Measurements from ENCODE around the gene TBC1D30. TPM values are rescaled to one million over a fixed set of nuclear protein-coding genes. Genes with fewer than 3 reads are reported as not detected.

The TBC1D30 gene
- total and polyA plus RNA-seq, 11 donors: 0.15 to 2.9 (median 0.67) TPM

DNA sequence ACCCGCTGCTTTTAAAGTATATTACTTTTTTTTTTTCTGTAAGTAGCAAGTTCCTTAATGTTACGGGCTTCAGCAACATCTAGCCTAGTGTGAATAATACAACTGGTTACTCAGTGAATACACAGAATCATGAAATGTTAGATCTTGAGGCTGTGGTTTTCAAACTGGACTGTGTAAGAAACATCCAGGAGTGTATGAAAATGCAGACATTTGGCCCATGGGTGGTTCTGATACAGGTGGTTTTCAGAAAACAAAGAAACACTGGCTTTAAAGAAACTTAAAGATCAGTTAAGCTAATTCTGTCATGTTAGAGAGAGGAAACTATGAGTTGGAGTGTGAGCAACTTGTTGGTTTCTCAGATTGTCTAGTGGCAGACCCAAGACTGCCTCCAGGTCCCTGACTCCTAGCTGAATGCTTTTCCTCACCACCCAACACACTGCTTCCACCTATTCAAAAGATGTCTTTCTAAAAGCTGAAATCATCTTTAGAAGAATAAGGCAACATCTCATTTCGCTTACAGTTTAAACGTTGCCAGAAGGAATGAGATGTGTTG is 36.1 kb downstream of the TBC1D30 start:
- Histone ChIP-seq H3K36me3 (no peaks in the 10 kb centered on the region), H3K27me3 (no peaks in the 10 kb centered on the region), H3K27ac (no peak overlapping the region), H3K4me3 (no peak overlapping the region), H3K4me1 (no peaks in the 10 kb centered on the region), H3K9me3 (no peaks in the 10 kb centered on the region)
- ATAC-seq (no peak), DNase-seq (no peak)
- no peak for TF ChIP-seq POLR2A (IDR thresholded peaks at IDR 0.05)
- TF ChIP-seq, protein P1, sequence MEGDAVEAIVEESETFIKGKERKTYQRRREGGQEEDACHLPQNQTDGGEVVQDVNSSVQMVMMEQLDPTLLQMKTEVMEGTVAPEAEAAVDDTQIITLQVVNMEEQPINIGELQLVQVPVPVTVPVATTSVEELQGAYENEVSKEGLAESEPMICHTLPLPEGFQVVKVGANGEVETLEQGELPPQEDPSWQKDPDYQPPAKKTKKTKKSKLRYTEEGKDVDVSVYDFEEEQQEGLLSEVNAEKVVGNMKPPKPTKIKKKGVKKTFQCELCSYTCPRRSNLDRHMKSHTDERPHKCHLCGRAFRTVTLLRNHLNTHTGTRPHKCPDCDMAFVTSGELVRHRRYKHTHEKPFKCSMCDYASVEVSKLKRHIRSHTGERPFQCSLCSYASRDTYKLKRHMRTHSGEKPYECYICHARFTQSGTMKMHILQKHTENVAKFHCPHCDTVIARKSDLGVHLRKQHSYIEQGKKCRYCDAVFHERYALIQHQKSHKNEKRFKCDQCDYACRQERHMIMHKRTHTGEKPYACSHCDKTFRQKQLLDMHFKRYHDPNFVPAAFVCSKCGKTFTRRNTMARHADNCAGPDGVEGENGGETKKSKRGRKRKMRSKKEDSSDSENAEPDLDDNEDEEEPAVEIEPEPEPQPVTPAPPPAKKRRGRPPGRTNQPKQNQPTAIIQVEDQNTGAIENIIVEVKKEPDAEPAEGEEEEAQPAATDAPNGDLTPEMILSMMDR (IDR thresholded peaks at IDR 0.05): no peak
- intact Hi-C loops (cut with DNase I): no loop called here
- WGBS, 4 donors: 92 to 93% (median 92%) methylated on average over 4 of the region's 4 CpGs

DNA sequence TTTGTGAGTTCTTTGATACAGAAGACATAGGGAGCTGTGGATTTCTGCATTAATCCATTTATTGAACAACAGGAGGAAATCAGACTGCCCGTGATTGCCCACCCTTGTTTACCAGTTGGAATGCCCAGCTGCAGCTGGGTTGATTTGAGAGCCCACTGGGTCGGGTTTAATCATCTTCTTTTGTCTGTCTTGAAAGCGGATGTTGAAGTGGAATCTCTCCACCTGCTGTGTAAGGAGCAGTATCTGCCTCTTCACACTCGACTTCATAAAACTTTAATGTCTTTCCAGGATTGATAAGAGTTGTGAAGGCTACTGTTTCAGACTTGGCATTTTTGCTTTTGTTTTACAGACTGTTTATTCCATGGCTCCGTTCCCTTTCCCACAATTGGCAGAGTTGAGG is 39.9 kb downstream of the TBC1D30 start:
- TF ChIP-seq POLR2A (IDR thresholded peaks at IDR 0.05): no peak
- TF ChIP-seq, protein P1 (IDR thresholded peaks at IDR 0.05): no peak
- H3K27ac ChIP-seq: no peak overlapping the region
- intact Hi-C loops (cut with DNase I): no loop called here
- DNase-seq (no peak), ATAC-seq (no peak)
- no peak overlapping the region for H3K4me3 ChIP-seq
- H3K9me3 ChIP-seq: no peaks in the 10 kb centered on the region
- 52 to 60% (median 55%) methylated on average over 5 of the region's 5 CpGs for WGBS, 4 donors
- H3K27me3 ChIP-seq: no peaks in the 10 kb centered on the region
- H3K4me1 ChIP-seq: no peaks in the 10 kb centered on the region
- no peaks in the 10 kb centered on the region for H3K36me3 ChIP-seq

DNA sequence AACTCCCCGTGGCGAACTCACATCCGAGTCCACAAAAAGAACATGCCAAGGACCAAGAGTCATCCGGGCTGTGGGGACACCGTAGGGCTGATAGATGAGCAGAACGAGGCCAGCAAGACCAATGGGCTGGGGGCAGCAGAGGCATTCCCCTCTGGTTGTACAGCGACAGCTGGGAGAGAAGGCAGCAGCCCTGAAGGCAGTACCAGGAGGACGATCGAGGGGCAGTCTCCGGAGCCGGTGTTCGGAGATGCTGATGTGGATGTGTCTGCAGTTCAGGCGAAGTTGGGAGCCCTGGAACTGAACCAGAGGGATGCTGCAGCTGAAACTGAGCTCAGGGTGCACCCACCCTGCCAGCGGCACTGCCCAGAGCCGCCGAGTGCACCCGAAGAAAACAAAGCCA is 50.7 kb downstream of the TBC1D30 start:
- no peaks in the 10 kb centered on the region for H3K4me1 ChIP-seq
- no peaks in the 10 kb centered on the region for H3K9me3 ChIP-seq
- DNase-seq (no peak), ATAC-seq (no peak)
- no peak overlapping the region for H3K27ac ChIP-seq
- WGBS, 4 donors: 85 to 91% (median 89%) methylated on average over 17 of the region's 17 CpGs
- no peak for TF ChIP-seq POLR2A (IDR thresholded peaks at IDR 0.05)
- TF ChIP-seq, protein P1 (IDR thresholded peaks at IDR 0.05): no peak
- H3K4me3 ChIP-seq: no peak overlapping the region
- H3K36me3 ChIP-seq: no peaks in the 10 kb centered on the region
- intact Hi-C loops (cut with DNase I): no loop called here
- no peaks in the 10 kb centered on the region for H3K27me3 ChIP-seq

DNA sequence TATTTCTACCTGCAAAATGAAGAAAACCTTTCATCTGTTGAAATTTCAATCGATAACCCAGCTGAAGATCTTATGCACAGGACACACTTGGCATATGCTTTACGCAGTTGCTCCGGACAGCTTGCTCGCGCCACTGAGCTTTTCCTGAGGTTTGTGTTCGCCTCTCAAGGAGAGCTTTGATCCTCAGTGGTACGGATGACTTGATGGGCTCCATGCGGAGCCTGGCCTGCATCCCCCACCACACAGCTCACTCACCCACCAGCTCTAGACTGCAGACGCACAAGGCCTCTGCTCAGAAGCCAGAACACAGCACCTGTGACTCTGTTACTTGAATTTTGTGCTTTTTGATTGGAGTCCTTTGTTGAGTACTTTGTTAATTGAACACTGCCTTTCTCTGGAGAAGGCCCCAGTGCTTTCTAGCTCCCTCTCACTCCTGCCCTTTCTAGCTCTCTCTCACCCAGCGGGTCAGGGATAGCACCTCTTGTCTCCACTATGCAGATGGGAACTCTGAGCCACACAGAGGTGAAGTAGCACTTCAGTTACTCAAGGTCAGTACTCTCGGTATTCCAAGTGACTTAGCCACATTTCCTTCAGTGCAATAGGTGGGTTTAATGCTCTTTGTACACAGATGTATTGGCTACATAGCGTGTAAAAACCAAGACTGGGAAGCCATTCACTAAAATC is 52.1 kb downstream of the TBC1D30 start:
- Histone ChIP-seq H3K4me3 (no peak overlapping the region), H3K4me1 (no peaks in the 10 kb centered on the region), H3K27ac (no peak overlapping the region), H3K9me3 (no peaks in the 10 kb centered on the region), H3K36me3 (no peaks in the 10 kb centered on the region), H3K27me3 (no peaks in the 10 kb centered on the region)
- DNase-seq (no peak), ATAC-seq (no peak)
- intact Hi-C loops (cut with DNase I): no loop called here
- TF ChIP-seq, protein P1 (IDR thresholded peaks at IDR 0.05): no peak
- no peak for TF ChIP-seq POLR2A (IDR thresholded peaks at IDR 0.05)
- 89 to 94% (median 90%) methylated on average over 12 of the region's 12 CpGs for WGBS, 4 donors
